Liver (tissue), 3 donors: ENCODE results near the gene GPR82.

Experiments used
- GABPA ChIP-seq, 2 donors: IDR thresholded peaks in 1 of 2; conservative IDR thresholded peaks in 1 of 2; 2 replicates each; pipeline ENCODE4 v1.6.1; 2016; ENCODE audit warnings: antibody characterized with exemption in 2 of 2, mild to moderate bottlenecking in 1 of 2, moderate library complexity in 1 of 2
- HNF4G ChIP-seq: IDR thresholded peaks from 2 replicates; pipeline ENCODE4 v1.6.1; 2016; ENCODE audit warnings: antibody characterized with exemption
- TAF1 ChIP-seq: conservative IDR thresholded peaks from 2 replicates; pipeline ENCODE4 v1.6.1; 2016; ENCODE audit warnings: antibody characterized with exemption, mild to moderate bottlenecking
- TF ChIP-seq, protein P1 (sequence below): fragments of 150-350 bp; IDR thresholded peaks from 2 replicates; pipeline ENCODE4 v1.5.1; 2017; ENCODE audit warnings: improper control_type of control experiment, low read depth, low read length; ENCODE audit not compliant: missing input control
- TF ChIP-seq, protein P2 (sequence below): IDR thresholded peaks from 2 replicates; pipeline ENCODE4 v1.6.1; 2016; ENCODE audit warnings: antibody characterized with exemption
- donor health status: healthy.
- donor health status: healthy.

DNA sequence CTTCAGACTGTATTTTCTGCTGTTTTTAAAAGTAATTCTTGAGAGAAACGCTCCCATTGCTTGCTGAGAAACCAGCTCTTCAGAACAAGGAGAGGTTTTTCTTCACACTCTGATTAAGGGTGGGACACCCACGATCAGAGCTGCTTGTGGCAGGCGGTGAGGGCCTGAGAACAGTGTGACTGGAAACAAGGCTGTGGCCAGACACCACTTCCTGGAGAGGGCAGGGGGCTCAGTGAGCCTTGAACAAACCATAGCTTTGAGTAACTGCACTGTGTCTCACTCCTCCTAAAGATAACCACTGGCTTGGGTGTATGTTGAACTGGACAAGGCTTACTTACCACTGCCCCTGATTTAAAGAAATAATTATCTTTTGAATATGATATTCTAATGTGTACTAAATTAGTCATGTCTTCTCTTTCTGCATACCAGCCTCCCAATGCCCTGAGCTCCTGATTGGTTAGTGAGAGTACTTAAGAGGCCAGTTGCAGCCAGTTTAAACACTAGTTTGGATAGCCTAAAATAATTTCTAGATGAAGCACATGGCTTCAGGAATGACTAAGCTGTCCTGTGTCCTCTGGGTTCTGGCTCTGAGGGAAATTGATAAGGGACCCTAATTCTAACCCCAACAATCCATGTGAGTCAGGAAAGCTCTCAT lies 3.7 kb upstream of the GPR82 start:
- TF ChIP-seq, protein P1, sequence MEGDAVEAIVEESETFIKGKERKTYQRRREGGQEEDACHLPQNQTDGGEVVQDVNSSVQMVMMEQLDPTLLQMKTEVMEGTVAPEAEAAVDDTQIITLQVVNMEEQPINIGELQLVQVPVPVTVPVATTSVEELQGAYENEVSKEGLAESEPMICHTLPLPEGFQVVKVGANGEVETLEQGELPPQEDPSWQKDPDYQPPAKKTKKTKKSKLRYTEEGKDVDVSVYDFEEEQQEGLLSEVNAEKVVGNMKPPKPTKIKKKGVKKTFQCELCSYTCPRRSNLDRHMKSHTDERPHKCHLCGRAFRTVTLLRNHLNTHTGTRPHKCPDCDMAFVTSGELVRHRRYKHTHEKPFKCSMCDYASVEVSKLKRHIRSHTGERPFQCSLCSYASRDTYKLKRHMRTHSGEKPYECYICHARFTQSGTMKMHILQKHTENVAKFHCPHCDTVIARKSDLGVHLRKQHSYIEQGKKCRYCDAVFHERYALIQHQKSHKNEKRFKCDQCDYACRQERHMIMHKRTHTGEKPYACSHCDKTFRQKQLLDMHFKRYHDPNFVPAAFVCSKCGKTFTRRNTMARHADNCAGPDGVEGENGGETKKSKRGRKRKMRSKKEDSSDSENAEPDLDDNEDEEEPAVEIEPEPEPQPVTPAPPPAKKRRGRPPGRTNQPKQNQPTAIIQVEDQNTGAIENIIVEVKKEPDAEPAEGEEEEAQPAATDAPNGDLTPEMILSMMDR = no peak
- no peak for TF ChIP-seq HNF4G
- TF ChIP-seq, protein P2, sequence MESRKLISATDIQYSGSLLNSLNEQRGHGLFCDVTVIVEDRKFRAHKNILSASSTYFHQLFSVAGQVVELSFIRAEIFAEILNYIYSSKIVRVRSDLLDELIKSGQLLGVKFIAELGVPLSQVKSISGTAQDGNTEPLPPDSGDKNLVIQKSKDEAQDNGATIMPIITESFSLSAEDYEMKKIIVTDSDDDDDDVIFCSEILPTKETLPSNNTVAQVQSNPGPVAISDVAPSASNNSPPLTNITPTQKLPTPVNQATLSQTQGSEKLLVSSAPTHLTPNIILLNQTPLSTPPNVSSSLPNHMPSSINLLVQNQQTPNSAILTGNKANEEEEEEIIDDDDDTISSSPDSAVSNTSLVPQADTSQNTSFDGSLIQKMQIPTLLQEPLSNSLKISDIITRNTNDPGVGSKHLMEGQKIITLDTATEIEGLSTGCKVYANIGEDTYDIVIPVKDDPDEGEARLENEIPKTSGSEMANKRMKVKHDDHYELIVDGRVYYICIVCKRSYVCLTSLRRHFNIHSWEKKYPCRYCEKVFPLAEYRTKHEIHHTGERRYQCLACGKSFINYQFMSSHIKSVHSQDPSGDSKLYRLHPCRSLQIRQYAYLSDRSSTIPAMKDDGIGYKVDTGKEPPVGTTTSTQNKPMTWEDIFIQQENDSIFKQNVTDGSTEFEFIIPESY = no peak
- no peak for TF ChIP-seq GABPA (IDR thresholded peaks at IDR 0.05 in 1 of 2, conservative IDR thresholded peaks at IDR 0.05 in 1 of 2)
- no peak for TF ChIP-seq TAF1
